GM21723 (cell line): Measurements from ENCODE around the gene DAPK1.

Experiments
- ATAC-seq: cut with Tn5 transposase; IDR thresholded peaks from one replicate; pipeline ENCODE4 v1.9.1; 2021; ENCODE audit warnings: mild to moderate bottlenecking, moderate library complexity; ENCODE audit not compliant: unreplicated experiment

DAPK1 gene

GRCh38 chr9:87564791-87565241 is 67.1 kb downstream of the DAPK1 start:
- no peak for ATAC-seq

- ATAC-seq = no peak
Measured at GRCh38 chr9:87567001-87567400, 69.3 kb downstream of the DAPK1 start.

GRCh38 chr9:87567571-87567970 is 69.9 kb downstream of the DAPK1 start:
- ATAC-seq = no peak

GRCh38 chr9:87567983-87568382 is 70.3 kb downstream of the DAPK1 start:
- no peak for ATAC-seq

- ATAC-seq = no peak
Measured at GRCh38 chr9:87568401-87568800, 70.7 kb downstream of the DAPK1 start.

GRCh38 chr9:87569008-87569509 is 71.4 kb downstream of the DAPK1 start:
- no peak for ATAC-seq

GRCh38 chr9:87569518-87569917 is 71.9 kb downstream of the DAPK1 start:
- ATAC-seq = no peak

GRCh38 chr9:87570000-87570908 is 72.6 kb downstream of the DAPK1 start:
- ATAC-seq = no peak

- no peak for ATAC-seq
Measured at GRCh38 chr9:87572719-87573118, 75.1 kb downstream of the DAPK1 start.

GRCh38 chr9:87573841-87574342 is 76.2 kb downstream of the DAPK1 start:
- ATAC-seq = no peak

- ATAC-seq = no peak
Measured at GRCh38 chr9:87577746-87578145, 80.1 kb downstream of the DAPK1 start.

- ATAC-seq = no peak
Measured at GRCh38 chr9:87578625-87579024, 81.0 kb downstream of the DAPK1 start.

- no peak for ATAC-seq
Measured at GRCh38 chr9:87579781-87580541, 82.3 kb downstream of the DAPK1 start.

- ATAC-seq = no peak
Measured at GRCh38 chr9:87580941-87581438, 83.3 kb downstream of the DAPK1 start.

GRCh38 chr9:87581513-87581912 is 83.8 kb downstream of the DAPK1 start:
- ATAC-seq = no peak

- no peak for ATAC-seq
Measured at GRCh38 chr9:87581949-87582637, 84.4 kb downstream of the DAPK1 start.

- ATAC-seq = no peak
Measured at GRCh38 chr9:87584326-87584725, 86.7 kb downstream of the DAPK1 start.

GRCh38 chr9:87585123-87585855 is 87.6 kb downstream of the DAPK1 start:
- no peak for ATAC-seq

GRCh38 chr9:87586731-87587355 is 89.2 kb downstream of the DAPK1 start:
- no peak for ATAC-seq

GRCh38 chr9:87587356-87587745 is 89.7 kb downstream of the DAPK1 start:
- no peak for ATAC-seq
